Left cardiac atrium (tissue), 4 donors: Measurements from ENCODE around the gene SNX2. TPM values are rescaled to one million over a fixed set of nuclear protein-coding genes. Genes with fewer than 3 reads are reported as not detected.
"Not testable (repeated sequence)": the region's sequence is repeated elsewhere in the genome, so short reads cannot be mapped to it uniquely, and the experiment has no call there.

ENCODE experiments used
- ATAC-seq, 2 donors: fragments of 200-7000 bp; cut with Tn5 transposase; one replicate each; pipeline ENCODE4 v1.9.1; 2020; ENCODE audit warnings: mild to moderate bottlenecking in 2 of 2, moderate library complexity in 2 of 2
- DNase-seq: peaks from one replicate; pipeline ENCODE4 v3.0.0-alpha.2; 2020
- intact Hi-C, 2 donors: fragments of 100-400 bp; cut with DNase I; formaldehyde crosslinking; loops; one replicate each; pipeline versions ENCODE4 v1.14.1 to v1.15.1; 2022 to 2023
- total RNA-seq, 2 donors: library from RNA; stranded (reverse); fragmentation: NEBNext Ultra II Directional; extraction: Animal tissue kit (Norgen Biotek cat#: 25700); gene quantifications; one replicate each; pipeline ENCODE4 v1.2.1, GENCODE V29; 2021
- donor health status: DM: no; HTN: yes; CAD: no.
- donor health status: DM: no; HTN: yes; CAD: no; lungs with severe emphysema.
- donor health status: DM: yes; HTN: yes; CAD: no.
- donor health status: Dilated cardiomyopathy.

Gene SNX2
- total RNA-seq, 2 donors from 2014 or later, result 37.3 to 52.6 TPM

GRCh38 chr5:122761896-122762295 is 13.0 kb upstream of the SNX2 start:
- intact Hi-C loops, ATAC-seq, DNase-seq: not testable (repeated sequence)

- intact Hi-C loops, result no loop called here
- ATAC-seq (no peak), DNase-seq (no peak)
These were observed 8.8 kb upstream of the SNX2 start for GRCh38 chr5:122766130-122766529.

- ATAC-seq (no peak), DNase-seq (no peak)
- intact Hi-C loops, result loop anchor here in 1 of 2 donors (10.0 kb wide), 1 partner anchor 74 kb away; the partner anchor contains the start of gene SNX24
These were observed 4.4 kb upstream of the SNX2 start for GRCh38 chr5:122770477-122770876.

- intact Hi-C loops, result loop anchor here in 1 of 2 donors (10.0 kb wide), 1 partner anchor 72 kb away; the partner anchor contains the start of gene SNX24
- DNase-seq (no peak), ATAC-seq (no peak)
These were observed 2.4 kb upstream of the SNX2 start for GRCh38 chr5:122772446-122772845.

- intact Hi-C loops, result loop anchor here in 1 of 2 donors (10.0 kb wide), 1 partner anchor 71 kb away; the partner anchor contains the start of gene SNX24
- ATAC-seq (no peak), DNase-seq (no peak)
These were observed 1.3 kb upstream of the SNX2 start for GRCh38 chr5:122773619-122774018.

GRCh38 chr5:122774519-122774860 is 390 bp upstream of the SNX2 start:
- intact Hi-C loops, result loop anchor here in 1 of 2 donors (10.0 kb wide), 1 partner anchor 70 kb away; the partner anchor contains the start of gene SNX24
- ATAC-seq, result peak; percentile 32 to 58
- no peak for DNase-seq

- intact Hi-C loops, result loop anchor here in 1 of 2 donors (10.0 kb wide), 1 partner anchor 69 kb away; the partner anchor contains the start of gene SNX24
- DNase-seq (no peak), ATAC-seq (peak in 1 of 2 donors; percentile 29)
These were observed 966 bp downstream of the SNX2 start for GRCh38 chr5:122775550-122776542.

- DNase-seq, result no peak
- intact Hi-C loops, result loop anchor here in 1 of 2 donors (10.0 kb wide), 1 partner anchor 67 kb away; the partner anchor contains the start of gene SNX24
- no peak for ATAC-seq
These were observed 3.3 kb downstream of the SNX2 start for GRCh38 chr5:122778157-122778556.

- intact Hi-C loops, result loop anchor here in 1 of 2 donors (10.0 kb wide), 1 partner anchor 65 kb away; the partner anchor contains the start of gene SNX24
- ATAC-seq (no peak), DNase-seq (no peak)
These were observed 4.6 kb downstream of the SNX2 start for GRCh38 chr5:122779451-122779850.

GRCh38 chr5:122780296-122780695 is 5.4 kb downstream of the SNX2 start:
- intact Hi-C loops, result no loop called here
- DNase-seq (no peak), ATAC-seq (no peak)

GRCh38 chr5:122781465-122781864 is 6.6 kb downstream of the SNX2 start:
- intact Hi-C loops, result no loop called here
- DNase-seq (no peak), ATAC-seq (no peak)

GRCh38 chr5:122785294-122785693 is 10.4 kb downstream of the SNX2 start:
- intact Hi-C loops, result no loop called here
- DNase-seq, result no peak
- no peak for ATAC-seq

GRCh38 chr5:122788371-122788770 is 13.5 kb downstream of the SNX2 start:
- intact Hi-C loops, result no loop called here
- no peak for DNase-seq
- ATAC-seq, result no peak

- intact Hi-C loops, result no loop called here
- DNase-seq, result no peak
- no peak for ATAC-seq
These were observed 14.1 kb downstream of the SNX2 start for GRCh38 chr5:122788996-122789395.

- intact Hi-C loops, result no loop called here
These were observed 14.7 kb downstream of the SNX2 start for GRCh38 chr5:122789461-122790171.

GRCh38 chr5:122790354-122791103 is 15.6 kb downstream of the SNX2 start:
- no peak for ATAC-seq
- no peak for DNase-seq
- intact Hi-C loops, result no loop called here

More at GRCh38 chr5:122789461-122790171, 14.7 kb downstream of the SNX2 start:
- ATAC-seq (no peak), DNase-seq (no peak)

- ATAC-seq (no peak), DNase-seq (no peak)
- intact Hi-C loops, result no loop called here
These were observed 30.6 kb downstream of the SNX2 start for GRCh38 chr5:122805481-122805880.

- no peak for DNase-seq
- intact Hi-C loops, result no loop called here
- no peak for ATAC-seq
These were observed 35.5 kb downstream of the SNX2 start for GRCh38 chr5:122810405-122810804.

GRCh38 chr5:122815218-122815767 is 40.4 kb downstream of the SNX2 start:
- DNase-seq, result no peak
- intact Hi-C loops, result no loop called here
- no peak for ATAC-seq
